K562 (cell line): ENCODE measurements around the gene CYB5R3. TPM values are rescaled to one million over a fixed set of nuclear protein-coding genes. Genes with fewer than 3 reads are reported as not detected.
A peak's percentile ranks its signal among the peaks of the same experiment; 100 is the strongest.

Source experiments
- HCFC1 ChIP-seq: IDR thresholded peaks from 2 replicates; pipeline ENCODE4 v1.6.1; 2012; ENCODE audit warnings: low read depth, low read length, improper control_type of control experiment
- HDAC1 ChIP-seq, 2 experiments: fragments of 450-650 bp; IDR thresholded peaks; 2 replicates each; pipeline ENCODE4 v1.6.1; 2016 to 2017; ENCODE audit warnings: inconsistent platforms in 1 of 2, mild to moderate bottlenecking in 1 of 2, moderate library complexity in 1 of 2
- HDGF ChIP-seq: fragments of 450-650 bp; IDR thresholded peaks from 2 replicates; pipeline ENCODE4 v1.6.1; 2016
- HNRNPL ChIP-seq: fragments of 200-400 bp; formaldehyde crosslinking; IDR thresholded peaks from 2 replicates; pipeline ENCODE4 v1.6.1; 2017; ENCODE audit warnings: low read depth, mild to moderate bottlenecking, low read length
- MCM7 ChIP-seq, 2 experiments: fragments of 450-650 bp; IDR thresholded peaks; 2 replicates each; pipeline ENCODE4 v1.6.1; 2016 to 2018
- NR4A1 ChIP-seq, 2 experiments: fragments of 250-450 bp in 1 of 2; fragments of 450-650 bp in 1 of 2; sonication (Bioruptor Pico) in 1 of 2; IDR thresholded peaks; 2 replicates each; pipeline versions ENCODE4 v1.4.0 to v1.6.1; 2016 to 2020; ENCODE audit warnings: mild to moderate bottlenecking in 2 of 2, missing compliant biosample characterization in 1 of 2, missing genetic modification characterization in 1 of 2, moderate library complexity in 1 of 2
- NUFIP1 ChIP-seq: fragments of 450-650 bp; IDR thresholded peaks from 2 replicates; pipeline ENCODE4 v1.6.1; 2018; ENCODE audit not compliant: partially characterized antibody
- POLR2A ChIP-seq: fragments of 450-650 bp; conservative IDR thresholded peaks from 2 replicates; pipeline ENCODE4 v1.6.1; 2016
- RBBP5 ChIP-seq: fragments of 200-600 bp; sonication (generic); IDR thresholded peaks from 2 replicates; pipeline ENCODE4 v1.6.1; 2012; ENCODE audit warnings: borderline replicate concordance, mild to moderate bottlenecking, low read length, control low read depth, inconsistent platforms; ENCODE audit not compliant: insufficient read depth, poor library complexity, severe bottlenecking
- RBFOX2 ChIP-seq: fragments of 200-400 bp; formaldehyde crosslinking; IDR thresholded peaks from 2 replicates; pipeline ENCODE4 v1.6.1; 2017; ENCODE audit warnings: low read depth, mild to moderate bottlenecking, low read length, moderate library complexity
- RBM14 ChIP-seq: fragments of 200-400 bp; formaldehyde crosslinking; IDR thresholded peaks from 2 replicates; pipeline ENCODE4 v1.6.1; 2018; ENCODE audit warnings: low read depth, mild to moderate bottlenecking, low read length, moderate library complexity, borderline replicate concordance; ENCODE audit not compliant: insufficient read depth
- SAP30 ChIP-seq: fragments of 200-600 bp; sonication (generic); IDR thresholded peaks from 2 replicates; pipeline ENCODE4 v1.6.1; 2012; ENCODE audit warnings: borderline replicate concordance, low read depth, mild to moderate bottlenecking, moderate library complexity, low read length, control low read depth, inconsistent platforms; ENCODE audit not compliant: insufficient read depth, poor library complexity, severe bottlenecking
- ZFX ChIP-seq: sonication (generic); formaldehyde crosslinking; IDR thresholded peaks from 2 replicates; pipeline ENCODE4 v1.8.0; 2022; ENCODE audit warnings: mild to moderate bottlenecking, missing genetic modification reagents, moderate library complexity
- ZKSCAN3 ChIP-seq: fragments of 250-450 bp; sonication (Bioruptor Pico); IDR thresholded peaks from 2 replicates; pipeline ENCODE4 v1.4.0; 2020
- ZNF165 ChIP-seq: fragments of 250-450 bp; sonication (Bioruptor Pico); IDR thresholded peaks from 2 replicates; pipeline ENCODE4 v1.4.0; 2020; ENCODE audit warnings: borderline replicate concordance
- ZNF431 ChIP-seq: sonication (generic); formaldehyde crosslinking; IDR thresholded peaks from 2 replicates; pipeline ENCODE4 v1.8.0; 2022; ENCODE audit warnings: mild to moderate bottlenecking, missing genetic modification reagents
- polyA plus RNA-seq, 8 experiments: library from polyadenylated mRNA; depleted of rRNA in 4 of 8; stranded (reverse) in 5 of 8; unstranded in 3 of 8; fragments of >200 nt; fragmentation: Nextera tagmentation in 2 of 8; fragmentation: Illumina TruSeq in 1 of 8; extraction: Ambion mirVana in 2 of 8; extraction: Trizol in 1 of 8; gene quantifications; 2 replicates each; pipeline versions ENCODE4 v1.2.1 to v1.2.3, GENCODE V29; 2011 to 2014; ENCODE audit warnings: inconsistent platforms in 1 of 8, missing spikeins in 1 of 8
- total RNA-seq, 7 experiments: library from RNA; depleted of rRNA in 6 of 7; stranded (reverse); fragments of >200 nt in 6 of 7; fragmentation: Illumina TruSeq in 2 of 7; extraction: Trizol in 2 of 7; gene quantifications; 2 replicates each; pipeline versions ENCODE4 v1.2.1 to v1.2.3, GENCODE V29; 2011 to 2021; ENCODE audit warnings: low replicate concordance in 1 of 7
- TF ChIP-seq, protein P1 (sequence below): fragments of 450-650 bp; formaldehyde crosslinking; IDR thresholded peaks from 2 replicates; pipeline ENCODE4 v1.4.0; 2022; ENCODE audit warnings: missing genetic modification characterization
- TF ChIP-seq, protein P2 (sequence below), 2 experiments: IDR thresholded peaks; 2 replicates each; pipeline ENCODE4 v1.6.1; 2011; ENCODE audit warnings: borderline replicate concordance in 1 of 2, control low read depth in 1 of 2, low read depth in 1 of 2, low read length in 1 of 2, mild to moderate bottlenecking in 1 of 2, mixed read lengths in 1 of 2, moderate library complexity in 1 of 2; ENCODE audit not compliant: insufficient read depth in 1 of 2, insufficient read length in 1 of 2, poor library complexity in 1 of 2, severe bottlenecking in 1 of 2; ENCODE audit errors: extremely low read depth in 1 of 2
- TF ChIP-seq, protein P3 (sequence below): fragments of 250-450 bp; sonication (Bioruptor Pico); IDR thresholded peaks from 2 replicates; pipeline ENCODE4 v1.5.0; 2021; ENCODE audit warnings: mild to moderate bottlenecking, moderate library complexity

Gene CYB5R3
- total and polyA plus RNA-seq, 9 of the 15 experiments (the other 6 are each of a cell fraction or from before 2014, with no cell fraction given), result 1.4 to 66.8 (median 23.4) TPM

DNA sequence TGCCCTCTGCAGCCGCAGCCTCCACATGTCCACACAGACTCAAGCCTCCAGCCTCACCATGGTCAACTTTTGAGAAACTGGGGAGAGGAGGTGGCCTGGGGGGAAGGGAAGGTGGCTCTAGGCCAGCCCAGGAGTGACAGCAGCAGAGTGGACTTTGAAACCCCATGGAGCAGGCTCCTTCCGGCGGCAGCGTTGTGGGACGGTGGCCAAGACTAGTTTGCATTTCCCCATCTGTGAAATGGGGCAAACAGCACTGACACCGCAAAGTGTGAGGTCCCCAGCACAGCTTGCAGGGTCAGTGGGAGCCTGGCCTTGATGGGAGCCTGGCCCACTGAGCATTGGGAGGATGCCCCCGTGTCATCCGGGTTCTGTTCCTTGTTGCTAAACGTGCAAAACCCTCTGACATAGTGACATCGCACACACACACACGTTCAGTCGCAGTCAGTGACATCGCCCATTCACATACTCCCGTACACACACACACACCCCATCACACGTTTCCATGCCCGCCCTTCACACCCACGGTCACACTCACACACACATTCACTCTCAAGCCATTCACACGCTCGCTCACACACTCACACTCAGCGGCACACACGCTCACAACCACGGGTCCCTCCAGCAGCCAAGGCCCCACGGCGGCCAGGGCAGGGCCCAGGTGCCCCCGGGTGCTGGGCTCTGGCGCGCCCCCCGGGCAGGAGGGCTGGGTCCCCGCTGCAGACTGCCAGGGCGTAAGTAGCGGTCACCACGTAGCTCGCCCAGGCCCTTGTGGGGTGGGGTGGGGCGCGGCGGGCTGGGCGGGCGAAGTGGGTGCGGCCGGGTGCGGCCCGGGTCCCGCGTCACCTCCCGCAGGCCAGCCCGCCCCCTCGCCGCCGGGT, 585 bp downstream of the CYB5R3 start (continued):
- TF ChIP-seq RBBP5 (peak; percentile 62), NR4A1 (CRISPR knock-in tag; IDR thresholded peaks at IDR 0.05) (no peak), NR4A1 (tag; IDR thresholded peaks at IDR 0.05) (no peak), SAP30 (peak; percentile 59), NUFIP1 (no peak), ZKSCAN3 (no peak), ZFX (CRISPR knock-in tag) (peak; percentile 41), ZNF165 (CRISPR knock-in tag) (no peak), HNRNPL (peak; percentile 22; the same call in 1 of the 2 replicates), RBM14 (no peak), HCFC1 (no peak), HDGF (0 out of 2 replicates have a peak, but pooled peaks have one; percentile 82), RBFOX2 (peak; percentile 57), POLR2A (peak; percentile 28; the same call in 1 of the 2 replicates), MCM7 (IDR thresholded peaks at IDR 0.05) (no peak), HDAC1 (IDR thresholded peaks at IDR 0.05) (peak in 1 of 2 experiments; percentile 87; a peak in 2 of 4 replicates), ZNF431 (CRISPR knock-in tag) (0 out of 2 replicates have a peak, but pooled peaks have one; percentile 38)
- TF ChIP-seq, protein P1, sequence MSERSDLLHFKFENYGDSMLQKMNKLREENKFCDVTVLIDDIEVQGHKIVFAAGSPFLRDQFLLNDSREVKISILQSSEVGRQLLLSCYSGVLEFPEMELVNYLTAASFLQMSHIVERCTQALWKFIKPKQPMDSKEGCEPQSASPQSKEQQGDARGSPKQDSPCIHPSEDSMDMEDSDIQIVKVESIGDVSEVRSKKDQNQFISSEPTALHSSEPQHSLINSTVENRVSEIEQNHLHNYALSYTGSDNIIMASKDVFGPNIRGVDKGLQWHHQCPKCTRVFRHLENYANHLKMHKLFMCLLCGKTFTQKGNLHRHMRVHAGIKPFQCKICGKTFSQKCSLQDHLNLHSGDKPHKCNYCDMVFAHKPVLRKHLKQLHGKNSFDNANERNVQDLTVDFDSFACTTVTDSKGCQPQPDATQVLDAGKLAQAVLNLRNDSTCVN (CRISPR knock-in tag), result 0 out of 2 replicates have a peak, but pooled peaks have one; percentile 72
- TF ChIP-seq, protein P2, sequence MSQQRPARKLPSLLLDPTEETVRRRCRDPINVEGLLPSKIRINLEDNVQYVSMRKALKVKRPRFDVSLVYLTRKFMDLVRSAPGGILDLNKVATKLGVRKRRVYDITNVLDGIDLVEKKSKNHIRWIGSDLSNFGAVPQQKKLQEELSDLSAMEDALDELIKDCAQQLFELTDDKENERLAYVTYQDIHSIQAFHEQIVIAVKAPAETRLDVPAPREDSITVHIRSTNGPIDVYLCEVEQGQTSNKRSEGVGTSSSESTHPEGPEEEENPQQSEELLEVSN (IDR thresholded peaks at IDR 0.05; ENCODE audit: borderline replicate concordance in 1 of 2, extremely low read depth in 1 of 2, insufficient read depth in 1 of 2, insufficient read length in 1 of 2, low read depth in 1 of 2, low read length in 1 of 2, poor library complexity in 1 of 2, severe bottlenecking in 1 of 2), result peak in 1 of 2 experiments; percentile 4
- TF ChIP-seq, protein P3, sequence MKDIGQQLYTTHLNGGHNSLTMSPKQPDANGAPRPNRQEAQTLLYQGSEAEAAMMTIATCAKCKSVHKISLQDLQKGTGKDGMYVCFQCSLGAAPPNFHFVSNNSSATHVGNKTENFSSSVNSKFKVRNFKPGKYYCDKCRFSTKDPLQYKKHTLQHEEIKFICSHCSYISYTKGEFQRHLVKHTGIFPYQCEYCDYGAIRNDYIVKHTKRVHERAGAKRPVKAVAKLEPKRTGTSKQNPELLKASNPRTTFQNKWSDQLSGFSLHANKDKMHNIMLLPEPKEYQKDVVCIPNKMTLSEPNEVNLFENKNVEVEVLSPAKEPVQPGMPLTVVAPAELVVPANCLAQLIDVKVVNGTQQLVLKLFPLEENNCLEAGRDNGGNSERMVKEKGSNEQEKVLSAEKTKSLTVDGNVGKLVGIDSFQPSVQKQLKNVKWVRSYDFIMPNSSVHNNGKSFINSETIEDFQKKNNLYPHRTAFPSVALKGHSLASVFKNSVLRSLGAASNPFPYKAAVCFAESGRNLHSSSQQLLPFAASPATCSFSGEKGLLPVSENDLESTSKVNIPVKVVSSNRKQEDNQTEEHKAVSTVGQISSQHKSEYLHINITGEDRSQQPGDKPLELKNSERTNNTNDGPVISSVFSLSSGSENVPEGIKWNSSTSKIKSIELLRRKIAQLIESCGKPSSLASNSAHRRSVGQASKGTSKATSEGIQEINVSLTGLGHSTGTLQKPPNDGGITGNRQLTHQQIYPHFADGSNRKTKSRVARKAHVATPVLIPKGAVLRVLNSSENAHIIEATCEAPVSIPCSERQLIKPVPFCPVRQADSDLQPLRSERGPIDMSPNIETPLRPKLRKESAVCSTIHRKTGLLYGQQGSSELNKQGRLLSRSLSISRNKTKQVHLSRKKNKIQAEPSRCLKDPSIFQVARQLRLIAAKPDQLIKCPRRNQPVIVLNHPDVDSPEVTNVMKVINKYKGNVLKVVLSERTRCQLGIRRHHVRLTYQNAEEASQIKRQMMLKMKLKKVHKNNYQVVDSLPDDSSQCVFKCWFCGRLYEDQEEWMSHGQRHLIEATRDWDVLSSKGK (CRISPR knock-in tag), result no peak
